Measurements from ENCODE around the gene PPARA. TPM values are rescaled to one million over a fixed set of nuclear protein-coding genes. Genes with fewer than 3 reads are reported as not detected.
"Not testable (repeated sequence)": the region's sequence is repeated elsewhere in the genome, so short reads cannot be mapped to it uniquely, and the experiment has no call there.

PPARA gene
- polyA plus RNA-seq, 4 donors = 10.0 to 30.0 (median 24.5) TPM

DNA sequence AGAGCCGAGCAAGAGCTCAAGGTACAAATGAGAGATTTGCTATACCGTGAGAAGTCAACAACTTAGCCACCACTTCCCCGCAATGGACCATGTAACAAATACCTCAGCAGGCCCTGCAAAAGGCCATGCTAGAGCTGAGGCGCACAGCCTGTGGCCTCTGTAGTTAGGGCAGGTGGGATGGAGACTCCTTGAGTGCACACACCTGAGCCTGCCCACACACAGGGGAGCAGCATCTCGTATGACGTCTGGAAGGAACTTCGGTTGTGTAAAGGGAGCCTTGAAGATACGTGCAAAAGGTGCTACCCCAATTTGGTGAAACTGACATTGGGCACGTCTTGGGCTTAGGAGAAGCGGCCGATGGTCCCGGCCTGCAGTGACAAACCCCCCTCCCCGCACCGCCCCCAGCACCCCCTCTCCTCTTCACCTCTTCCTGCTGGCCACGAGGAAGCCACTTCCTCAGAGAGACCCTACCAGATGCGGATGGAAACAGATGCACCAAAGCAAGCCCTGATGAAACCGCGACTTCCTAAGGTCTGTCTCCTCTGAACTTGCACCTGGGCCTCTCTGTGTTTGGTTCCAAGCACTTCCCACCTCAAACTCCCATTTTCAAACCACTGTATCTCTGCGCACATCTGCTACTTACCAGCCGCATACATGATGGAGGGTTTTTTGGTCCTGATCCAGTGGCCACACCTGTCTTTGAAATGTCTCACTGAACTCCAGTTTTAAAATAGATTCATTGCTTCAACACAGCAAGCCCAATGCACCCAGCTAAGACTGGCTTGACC lies 89.1 kb downstream of the PPARA start:
- DNase-seq (ENCODE audit: low read depth in 4 of 4, low spot score in 3 of 4) = no peak

DNA sequence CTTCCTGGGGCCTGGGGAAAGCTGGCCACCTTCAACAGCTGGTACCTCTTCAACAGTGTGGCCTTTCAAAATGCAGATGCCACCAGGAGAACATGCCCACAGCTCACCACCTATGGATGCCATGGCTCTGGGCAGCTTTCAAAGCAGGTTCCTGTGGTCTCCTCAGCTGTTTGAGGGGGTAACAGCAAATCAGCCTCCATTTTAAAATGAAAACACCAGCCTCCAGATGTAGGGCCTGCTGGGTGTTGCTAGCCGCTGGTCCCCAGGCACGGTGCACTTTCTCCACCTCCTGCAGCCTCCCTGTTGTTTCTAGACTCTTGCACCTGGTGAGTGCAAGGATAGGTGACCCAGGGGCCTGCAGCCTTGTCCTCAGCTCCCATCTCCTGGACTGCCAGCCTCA lies 89.7 kb downstream of the PPARA start:
- no peak for DNase-seq (ENCODE audit: low read depth in 4 of 4, low spot score in 3 of 4)

- no peak for DNase-seq (ENCODE audit: low read depth in 4 of 4, low spot score in 3 of 4)
Observed at GRCh38 chr22:46240506-46240905, 90.2 kb downstream of the PPARA start.

DNA sequence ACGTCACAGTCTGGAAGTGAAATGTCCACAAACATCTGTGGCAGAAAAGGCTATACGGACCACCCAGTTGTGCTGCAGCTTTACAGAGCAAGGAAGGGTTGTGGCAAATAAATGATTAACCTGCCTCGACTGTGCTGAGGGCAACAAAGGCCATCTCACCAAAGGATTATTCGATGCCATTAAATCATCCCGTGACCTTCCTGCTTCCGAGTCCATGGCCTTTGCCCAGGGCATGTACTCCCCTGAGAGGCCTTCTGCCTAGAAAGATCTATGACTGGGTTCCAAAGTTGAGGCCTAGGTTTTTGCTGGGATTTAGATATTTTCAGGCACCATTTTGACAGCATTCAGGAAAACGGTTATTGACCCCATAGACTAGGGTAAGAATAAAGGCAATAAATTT lies 90.6 kb downstream of the PPARA start:
- DNase-seq (ENCODE audit: low read depth in 4 of 4, low spot score in 3 of 4) = no peak

GRCh38 chr22:46241396-46242007 lies 91.2 kb downstream of the PPARA start:
- no peak for DNase-seq (ENCODE audit: low read depth in 4 of 4, low spot score in 3 of 4)

DNA sequence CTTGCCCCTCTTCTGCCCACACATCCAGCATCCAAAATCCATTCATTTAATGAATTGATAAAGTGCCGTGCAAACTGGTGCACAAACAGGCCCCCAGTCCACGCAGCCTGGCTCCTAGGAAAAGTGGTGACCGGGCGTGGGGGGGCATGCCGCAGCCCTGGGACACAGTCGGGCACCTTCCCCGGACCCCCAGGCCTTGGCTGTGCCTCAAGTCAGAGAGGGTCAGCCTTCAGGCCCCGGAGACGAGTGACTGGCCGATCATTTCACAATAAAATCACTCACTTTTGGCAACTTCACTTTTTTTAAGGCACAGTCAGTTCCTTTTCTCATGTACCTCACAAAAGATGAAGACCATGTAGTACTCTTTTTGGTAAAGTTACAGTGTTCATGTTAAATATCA lies 91.8 kb downstream of the PPARA start:
- no peak for DNase-seq (ENCODE audit: low read depth in 4 of 4, low spot score in 3 of 4)

- DNase-seq (ENCODE audit: low read depth in 4 of 4, low spot score in 3 of 4) = no peak
Observed at GRCh38 chr22:46244771-46245170, 94.4 kb downstream of the PPARA start.

- DNase-seq (ENCODE audit: low read depth in 4 of 4, low spot score in 3 of 4) = no peak
Observed at GRCh38 chr22:46245511-46245910, 95.2 kb downstream of the PPARA start.

DNA sequence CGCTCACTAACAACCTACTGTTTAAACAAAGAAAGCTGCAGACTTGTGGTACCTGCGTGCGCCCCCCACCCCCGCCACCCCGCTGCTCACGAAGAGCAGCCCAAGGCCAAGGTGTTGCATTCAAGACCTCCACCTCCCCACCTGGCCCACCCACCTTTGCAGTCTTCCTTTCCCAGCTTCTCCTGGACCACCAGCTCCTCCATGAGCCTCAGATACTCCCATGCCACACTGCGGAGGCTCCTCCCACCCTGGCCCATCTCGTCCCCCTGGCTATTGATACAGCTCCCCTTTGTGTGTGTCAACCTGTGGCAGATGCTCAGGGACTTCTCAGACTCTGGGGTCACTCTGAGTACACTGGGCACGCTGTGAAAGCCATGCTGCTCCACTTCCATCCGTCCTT lies 95.9 kb downstream of the PPARA start:
- no peak for DNase-seq (ENCODE audit: low read depth in 4 of 4, low spot score in 3 of 4)

GRCh38 chr22:46247443-46247975 lies 97.2 kb downstream of the PPARA start:
- no peak for DNase-seq (ENCODE audit: low read depth in 4 of 4, low spot score in 3 of 4)

DNA sequence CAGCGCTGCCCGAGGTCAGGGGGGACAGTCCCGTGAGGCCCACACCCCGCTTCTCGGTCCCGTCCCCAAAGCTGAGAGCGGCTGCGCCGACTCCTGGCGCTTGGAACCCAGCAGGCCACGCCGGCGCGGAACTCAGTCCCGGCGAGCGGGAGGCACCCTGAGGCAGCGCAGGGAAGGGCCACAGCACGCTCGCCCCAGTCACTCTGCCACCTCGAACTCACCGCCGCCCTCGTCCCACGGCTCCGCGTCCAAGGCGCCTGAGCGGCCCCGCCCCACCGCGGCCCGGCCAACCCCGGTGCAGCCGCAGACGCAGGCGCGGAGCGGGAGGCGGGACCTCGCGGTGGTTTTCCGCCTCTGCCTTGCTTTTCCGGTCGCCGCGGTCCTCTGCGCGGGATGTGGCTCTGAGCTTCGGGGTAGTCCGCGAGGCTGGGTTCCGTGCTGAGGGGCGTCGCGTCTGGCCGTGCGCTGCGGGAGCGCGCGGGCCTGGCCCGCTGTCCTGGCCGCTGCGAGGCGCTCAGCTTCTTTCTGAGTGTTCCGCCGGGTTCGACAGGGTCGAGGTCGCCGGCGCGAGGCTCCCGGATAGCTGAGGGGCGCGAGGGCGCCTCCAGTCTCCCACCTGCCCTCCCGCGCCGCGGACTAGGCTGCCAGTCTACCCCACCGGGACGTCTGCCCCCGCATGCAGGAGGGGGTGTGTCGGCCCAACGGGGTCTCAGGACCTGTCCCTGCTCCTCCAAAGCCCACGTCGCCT lies 99.9 kb downstream of the PPARA start, which contains the start of gene CDPF1:
CDPF1 (minus strand) TSS at position 259 of the 748 bp plus-strand sequence. CDS start 2,009 bp downstream, outside the sequence.
- DNase-seq (ENCODE audit: low read depth in 4 of 4, low spot score in 3 of 4) = peak; percentile 60 to 77 (median 72)

GRCh38 chr22:46250783-46251125 lies 100.4 kb downstream of the PPARA start:
- no peak for DNase-seq (ENCODE audit: low read depth in 4 of 4, low spot score in 3 of 4)

GRCh38 chr22:46251266-46251665 lies 100.9 kb downstream of the PPARA start:
- no peak for DNase-seq (ENCODE audit: low read depth in 4 of 4, low spot score in 3 of 4)

- no peak for DNase-seq (ENCODE audit: low read depth in 4 of 4, low spot score in 3 of 4)
Observed at GRCh38 chr22:46251816-46252380, 101.6 kb downstream of the PPARA start.

GRCh38 chr22:46256358-46256958 lies 106.1 kb downstream of the PPARA start:
- DNase-seq (ENCODE audit: low read depth in 4 of 4, low spot score in 3 of 4) = no peak

DNA sequence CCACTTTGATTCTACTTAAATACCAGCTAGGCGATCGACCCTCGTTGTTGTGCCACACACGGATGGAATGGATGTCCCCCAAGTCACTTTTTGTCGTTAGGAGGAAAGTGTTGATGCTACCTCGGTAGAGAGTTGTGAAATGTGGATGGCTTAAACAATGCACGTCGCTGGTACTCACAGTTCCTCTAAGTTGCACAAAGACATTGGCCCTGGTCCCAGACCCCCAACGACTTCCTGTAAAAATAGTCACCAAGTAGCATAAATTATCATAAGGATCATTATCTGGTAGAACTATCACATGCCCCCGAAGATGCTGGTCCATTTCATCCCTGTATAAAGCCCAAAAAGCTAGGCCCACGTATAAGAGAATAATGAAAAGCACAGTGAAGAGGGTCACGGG lies 109.0 kb downstream of the PPARA start:
- DNase-seq (ENCODE audit: low read depth in 4 of 4, low spot score in 3 of 4) = no peak

- DNase-seq (ENCODE audit: low read depth in 4 of 4, low spot score in 3 of 4) = no peak
Observed at GRCh38 chr22:46260038-46260437, 109.7 kb downstream of the PPARA start.

GRCh38 chr22:46262449-46263215 lies 112.3 kb downstream of the PPARA start:
- no peak for DNase-seq (ENCODE audit: low read depth in 4 of 4, low spot score in 3 of 4)

- no peak for DNase-seq (ENCODE audit: low read depth in 4 of 4, low spot score in 3 of 4)
Observed at GRCh38 chr22:46263216-46263590, 112.9 kb downstream of the PPARA start, which contains the start of gene PKDREJ. Gene PKDREJ (minus strand): TSS chr22:46263343. CDS start chr22:46263322, 21 bp downstream.

DNA sequence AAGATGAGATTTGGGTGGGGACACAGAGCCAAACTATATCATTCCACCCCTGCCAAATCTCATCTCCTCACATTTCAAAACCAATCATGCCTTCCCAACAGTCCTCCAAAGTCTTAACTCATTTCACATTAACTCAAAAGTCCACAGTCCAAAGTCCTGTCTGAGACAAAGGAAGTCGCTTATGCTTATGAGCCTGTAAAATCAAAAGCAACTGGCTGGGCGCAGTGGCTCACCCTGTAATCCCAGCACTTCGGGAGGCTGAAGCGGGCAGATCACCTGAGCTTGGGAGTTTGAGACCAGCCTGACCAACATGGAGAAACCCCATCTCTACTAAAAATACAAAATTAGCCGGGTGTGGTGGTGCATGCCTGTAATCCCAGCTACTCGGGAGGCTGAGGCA lies 114.2 kb downstream of the PPARA start:
- DNase-seq (ENCODE audit: low read depth in 4 of 4, low spot score in 3 of 4) = not testable (repeated sequence)

Measured in left renal pelvis (tissue), 4 donors.